Sigmoid colon (tissue), 4 donors: ENCODE results near the gene DHX9.

Experiments used
- CTCF ChIP-seq, 4 experiments: fragments of 450-650 bp in 3 of 4; fragments of 200-600 bp in 1 of 4; IDR thresholded peaks; one replicate each; pipeline ENCODE4 v1.5.1; 2016 to 2019; ENCODE audit warnings: antibody characterized with exemption in 4 of 4, mild to moderate bottlenecking in 3 of 4, moderate library complexity in 2 of 4
- EP300 ChIP-seq, 4 donors: sonication (generic); formaldehyde crosslinking; IDR thresholded peaks; one replicate each; pipeline ENCODE4 v1.6.1; 2017; ENCODE audit warnings: antibody characterized with exemption in 4 of 4
- POLR2A ChIP-seq, 2 donors: fragments of 450-650 bp; IDR thresholded peaks; one replicate each; pipeline ENCODE4 v1.6.1; 2016; ENCODE audit warnings: antibody characterized with exemption in 2 of 2, mild to moderate bottlenecking in 2 of 2, moderate library complexity in 2 of 2
- POLR2AphosphoS5 ChIP-seq, 4 donors: sonication (generic); formaldehyde crosslinking; IDR thresholded peaks; one replicate each; pipeline ENCODE4 v1.6.1; 2017; ENCODE audit warnings: antibody characterized with exemption in 4 of 4

GRCh38 chr1:182845894-182846293 is 6.7 kb downstream of the DHX9 start:
- TF ChIP-seq CTCF (IDR thresholded peaks at IDR 0.05) = no peak
- TF ChIP-seq POLR2A (IDR thresholded peaks at IDR 0.05) = no peak
- no peak for TF ChIP-seq POLR2AphosphoS5 (IDR thresholded peaks at IDR 0.05)
- no peak for TF ChIP-seq EP300 (IDR thresholded peaks at IDR 0.05)
